Prostate gland (tissue), 2 donors: Measurements from ENCODE around the gene KDR.

Experiments used
- POLR2AphosphoS5 ChIP-seq: sonication (generic); formaldehyde crosslinking; IDR thresholded peaks from one replicate; pipeline ENCODE4 v1.6.1; 2017; ENCODE audit warnings: antibody characterized with exemption
- TF ChIP-seq, protein P1 (sequence below), 4 experiments: fragments of 200-600 bp in 2 of 4; fragments of 450-650 bp in 2 of 4; sonication (generic) in 2 of 4; IDR thresholded peaks; 1 replicate in 3 of 4; 2 replicates in 1 of 4; pipeline ENCODE4 v1.5.1; 2016 to 2019; ENCODE audit warnings: antibody characterized with exemption in 4 of 4, mild to moderate bottlenecking in 2 of 4, moderate library complexity in 2 of 4

DNA sequence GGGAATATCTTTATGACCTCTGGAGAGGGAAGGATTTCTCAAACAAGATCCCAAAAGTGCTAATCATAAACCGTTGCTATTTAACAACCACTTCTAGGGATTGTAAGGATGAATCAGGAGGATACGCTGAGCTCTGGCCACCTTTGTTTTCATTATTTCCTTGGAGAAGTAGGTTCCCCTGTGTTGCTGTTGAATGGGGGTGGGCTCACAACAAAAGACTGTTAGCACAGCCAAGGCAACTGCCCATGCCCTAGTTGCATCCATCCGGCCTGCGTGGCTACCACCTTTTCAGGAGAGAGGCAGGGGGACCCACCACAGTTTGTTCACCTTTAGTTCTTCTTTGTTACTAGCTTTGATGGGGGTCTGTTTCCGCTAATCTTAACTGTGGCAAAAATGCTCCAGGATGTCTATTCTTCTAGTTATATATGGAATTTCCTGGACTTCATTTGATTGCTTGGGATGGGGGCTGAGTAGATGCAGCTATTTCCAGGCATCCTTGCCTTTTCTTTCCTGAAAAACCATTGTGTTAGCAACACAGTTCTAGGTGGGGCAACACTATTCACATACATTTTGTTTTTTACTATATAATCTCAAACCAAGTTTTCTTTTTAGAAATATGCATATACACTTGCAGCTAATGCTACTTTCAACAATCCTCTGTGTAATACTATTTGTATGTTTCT, 95.4 kb downstream of the KDR start:
- no peak for TF ChIP-seq POLR2AphosphoS5
- TF ChIP-seq, protein P1, sequence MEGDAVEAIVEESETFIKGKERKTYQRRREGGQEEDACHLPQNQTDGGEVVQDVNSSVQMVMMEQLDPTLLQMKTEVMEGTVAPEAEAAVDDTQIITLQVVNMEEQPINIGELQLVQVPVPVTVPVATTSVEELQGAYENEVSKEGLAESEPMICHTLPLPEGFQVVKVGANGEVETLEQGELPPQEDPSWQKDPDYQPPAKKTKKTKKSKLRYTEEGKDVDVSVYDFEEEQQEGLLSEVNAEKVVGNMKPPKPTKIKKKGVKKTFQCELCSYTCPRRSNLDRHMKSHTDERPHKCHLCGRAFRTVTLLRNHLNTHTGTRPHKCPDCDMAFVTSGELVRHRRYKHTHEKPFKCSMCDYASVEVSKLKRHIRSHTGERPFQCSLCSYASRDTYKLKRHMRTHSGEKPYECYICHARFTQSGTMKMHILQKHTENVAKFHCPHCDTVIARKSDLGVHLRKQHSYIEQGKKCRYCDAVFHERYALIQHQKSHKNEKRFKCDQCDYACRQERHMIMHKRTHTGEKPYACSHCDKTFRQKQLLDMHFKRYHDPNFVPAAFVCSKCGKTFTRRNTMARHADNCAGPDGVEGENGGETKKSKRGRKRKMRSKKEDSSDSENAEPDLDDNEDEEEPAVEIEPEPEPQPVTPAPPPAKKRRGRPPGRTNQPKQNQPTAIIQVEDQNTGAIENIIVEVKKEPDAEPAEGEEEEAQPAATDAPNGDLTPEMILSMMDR (IDR thresholded peaks at IDR 0.05), result no peak
